ENCODE data around the gene LHX1. TPM values are rescaled to one million over a fixed set of nuclear protein-coding genes. Genes with fewer than 3 reads are reported as not detected.

The LHX1 gene
- total RNA-seq, 1 donor from 2014 or later: 2.9 TPM

- no peak for DNase-seq (ENCODE audit: low spot score)
Measured at GRCh38 chr17:36951084-36951789, 14.0 kb downstream of the LHX1 start.

- no peak for DNase-seq (ENCODE audit: low spot score)
Measured at GRCh38 chr17:36971508-36971907, 34.2 kb downstream of the LHX1 start.

- no peak for DNase-seq (ENCODE audit: low spot score)
Measured at GRCh38 chr17:36972186-36972700, 35.0 kb downstream of the LHX1 start.

- DNase-seq (ENCODE audit: low spot score): no peak
Measured at GRCh38 chr17:36972905-36973304, 35.6 kb downstream of the LHX1 start.

GRCh38 chr17:36975922-36976515, 38.7 kb downstream of the LHX1 start:
- DNase-seq (ENCODE audit: low spot score): no peak

GRCh38 chr17:36977066-36977465, 39.8 kb downstream of the LHX1 start:
- no peak for DNase-seq (ENCODE audit: low spot score)

- DNase-seq (ENCODE audit: low spot score): no peak
Measured at GRCh38 chr17:36977568-36977967, 40.3 kb downstream of the LHX1 start.

- no peak for DNase-seq (ENCODE audit: low spot score)
Measured at GRCh38 chr17:36978810-36979564, 41.7 kb downstream of the LHX1 start.

GRCh38 chr17:36979565-36979941, 42.3 kb downstream of the LHX1 start:
- no peak for DNase-seq (ENCODE audit: low spot score)

GRCh38 chr17:36980280-36980761, 43.0 kb downstream of the LHX1 start:
- peak; percentile 2 for DNase-seq (ENCODE audit: low spot score)

- DNase-seq (ENCODE audit: low spot score): no peak
Measured at GRCh38 chr17:36983618-36984017, 46.3 kb downstream of the LHX1 start.

GRCh38 chr17:36989173-36989572, 51.9 kb downstream of the LHX1 start:
- no peak for DNase-seq (ENCODE audit: low spot score)

- DNase-seq (ENCODE audit: low spot score): no peak
Measured at GRCh38 chr17:36992701-36993100, 55.4 kb downstream of the LHX1 start.

- DNase-seq (ENCODE audit: low spot score): no peak
Measured at GRCh38 chr17:36993227-36993626, 56.0 kb downstream of the LHX1 start.

Other genes with a start within 250 kb of the LHX1 start
- gene AATF, start 11.5 kb downstream of the LHX1 start, total RNA-seq (ENCODE audit: insufficient read depth, low replicate concordance): 14.0 TPM

Measured in umbilical cord (tissue), 2 donors.